Cardiac muscle cell (in vitro differentiated cells and primary cell): Measurements from ENCODE around the gene P2RX3. TPM values are rescaled to one million over a fixed set of nuclear protein-coding genes. Genes with fewer than 3 reads are reported as not detected.

Source experiments
- DNase-seq, 2 donors: peaks; one replicate each; pipeline versions ENCODE4 v3.0.0 to v3.0.0-alpha.2; 2010 to 2017; ENCODE audit warnings: low read depth in 1 of 2, low spot score in 1 of 2
- H3K27ac ChIP-seq: fragments of 200-600 bp; sonication (generic); 2 replicates; pipeline ENCODE4 v1.5.1; 2016
- H3K27me3 ChIP-seq: fragments of 200-600 bp; sonication (generic); 2 replicates; pipeline ENCODE4 v1.6.0; 2016; ENCODE audit warnings: control low read depth
- H3K36me3 ChIP-seq: fragments of 200-600 bp; sonication (generic); 2 replicates; pipeline ENCODE4 v1.5.1; 2016; ENCODE audit warnings: control low read depth
- H3K4me1 ChIP-seq: fragments of 200-600 bp; sonication (generic); 2 replicates; pipeline ENCODE4 v1.8.1; 2017; ENCODE audit warnings: low read depth, mild to moderate bottlenecking, mixed run types
- H3K4me3 ChIP-seq: fragments of 200-600 bp; sonication (generic); 2 replicates; pipeline ENCODE4 v1.5.1; 2016; ENCODE audit warnings: mild to moderate bottlenecking
- H3K9me3 ChIP-seq: fragments of 200-600 bp; sonication (generic); 2 replicates; pipeline ENCODE4 v1.5.1; 2017; ENCODE audit warnings: low read depth, mild to moderate bottlenecking, control low read depth
- CTCF ChIP-seq: IDR thresholded peaks from 2 replicates; pipeline ENCODE4 v1.5.1; 2012; ENCODE audit warnings: low read depth, mild to moderate bottlenecking, low read length
- polyA plus RNA-seq: library from polyadenylated mRNA; unstranded; fragments of >200 nt; fragmentation: Nextera tagmentation; extraction: Ambion mirVana; gene quantifications from 2 replicates; pipeline ENCODE4 v1.2.1, GENCODE V29; 2016
- total RNA-seq: library from RNA; depleted of rRNA; stranded (reverse); fragments of >200 nt; gene quantifications from 2 replicates; pipeline ENCODE4 v1.2.3, GENCODE V29; 2016

P2RX3 gene
- total and polyA plus RNA-seq, 2 experiments from 2014 or later = 0.09 to 0.62 TPM

GRCh38 chr11:57408771-57409170 is 70.6 kb downstream of the P2RX3 start:
- TF ChIP-seq CTCF = no peak
- Histone ChIP-seq H3K36me3 (no peaks in the 10 kb centered on the region), H3K27ac (no peak overlapping the region), H3K4me3 (no peak overlapping the region), H3K4me1 (no peaks in the 10 kb centered on the region), H3K27me3 (no peaks in the 10 kb centered on the region), H3K9me3 (no peaks in the 10 kb centered on the region)
- DNase-seq = no peak

- no peaks in the 10 kb centered on the region for H3K36me3 ChIP-seq
- no peaks in the 10 kb centered on the region for H3K27me3 ChIP-seq
- no peak for DNase-seq
- no peak overlapping the region for H3K4me3 ChIP-seq
- no peak overlapping the region for H3K27ac ChIP-seq
- no peaks in the 10 kb centered on the region for H3K4me1 ChIP-seq
- TF ChIP-seq CTCF = no peak
- no peaks in the 10 kb centered on the region for H3K9me3 ChIP-seq
Observed at GRCh38 chr11:57409321-57410100, 71.4 kb downstream of the P2RX3 start.

- no peaks in the 10 kb centered on the region for H3K9me3 ChIP-seq
- TF ChIP-seq CTCF = no peak
- no peaks in the 10 kb centered on the region for H3K4me1 ChIP-seq
- H3K27me3 ChIP-seq = no peaks in the 10 kb centered on the region
- H3K27ac ChIP-seq = no peak overlapping the region
- no peak overlapping the region for H3K4me3 ChIP-seq
- no peaks in the 10 kb centered on the region for H3K36me3 ChIP-seq
- DNase-seq = peak in 1 of 2 donors; percentile 60
Observed at GRCh38 chr11:57410287-57410686, 72.1 kb downstream of the P2RX3 start.

- Histone ChIP-seq H3K27ac (no peak overlapping the region), H3K27me3 (no peaks in the 10 kb centered on the region), H3K4me1 (no peaks in the 10 kb centered on the region), H3K4me3 (no peak overlapping the region), H3K9me3 (no peaks in the 10 kb centered on the region), H3K36me3 (no peaks in the 10 kb centered on the region)
- no peak for TF ChIP-seq CTCF
- no peak for DNase-seq
Observed at GRCh38 chr11:57413681-57414080, 75.5 kb downstream of the P2RX3 start.

GRCh38 chr11:57414612-57415212 is 76.6 kb downstream of the P2RX3 start:
- H3K27ac ChIP-seq = no peak overlapping the region
- no peaks in the 10 kb centered on the region for H3K27me3 ChIP-seq
- H3K9me3 ChIP-seq = no peaks in the 10 kb centered on the region
- no peak for TF ChIP-seq CTCF
- H3K4me1 ChIP-seq = no peaks in the 10 kb centered on the region
- DNase-seq = no peak
- no peaks in the 10 kb centered on the region for H3K36me3 ChIP-seq
- H3K4me3 ChIP-seq = no peak overlapping the region
